IPS-11a (cell line): Measurements from ENCODE around the gene ME1.

ENCODE experiments used
- H3K4me3 ChIP-seq: one replicate; pipeline ENCODE4 v1.5.1; 2013; ENCODE audit warnings: low read depth, low read length, control low read depth

The ME1 gene

GRCh38 chr6:83192871-83193746 is 237.7 kb downstream of the ME1 start, which contains the start of the genes PGM3 and RWDD2A:
Gene PGM3, minus strand, starts transcription at chr6:83193265. Its CDS starts 2,253 bp downstream, at chr6:83191012.
Gene RWDD2A, plus strand, starts transcription at chr6:83193357. Its CDS starts 1,095 bp downstream, at chr6:83194452.
- H3K4me3 ChIP-seq, result peak within 1 kb of the TSS; percentile 81

GRCh38 chr6:83192456-83192855 is 238.4 kb downstream of the ME1 start:
- peak overlapping the region; percentile 81 for H3K4me3 ChIP-seq

GRCh38 chr6:83191974-83192373 is 238.9 kb downstream of the ME1 start:
- peak overlapping the region; percentile 81 for H3K4me3 ChIP-seq

GRCh38 chr6:83190626-83191025 is 240.2 kb downstream of the ME1 start:
- H3K4me3 ChIP-seq, result no peak overlapping the region

GRCh38 chr6:83188501-83188900 is 242.3 kb downstream of the ME1 start:
- no peak overlapping the region for H3K4me3 ChIP-seq

- H3K4me3 ChIP-seq, result no peak overlapping the region
These were observed 245.8 kb downstream of the ME1 start for GRCh38 chr6:83185096-83185495.

GRCh38 chr6:83183082-83183828 is 247.6 kb downstream of the ME1 start:
- H3K4me3 ChIP-seq, result no peak overlapping the region

- H3K4me3 ChIP-seq, result no peak overlapping the region
These were observed 248.7 kb downstream of the ME1 start for GRCh38 chr6:83182114-83182513.

GRCh38 chr6:83180426-83180950 is 250.4 kb downstream of the ME1 start:
- H3K4me3 ChIP-seq, result no peak overlapping the region

- H3K4me3 ChIP-seq, result no peak overlapping the region
These were observed 254.6 kb downstream of the ME1 start for GRCh38 chr6:83176246-83176645.

- no peak overlapping the region for H3K4me3 ChIP-seq
These were observed 261.3 kb downstream of the ME1 start for GRCh38 chr6:83169511-83169910.

- no peak overlapping the region for H3K4me3 ChIP-seq
These were observed 261.7 kb downstream of the ME1 start for GRCh38 chr6:83169106-83169505.

- H3K4me3 ChIP-seq, result no peak overlapping the region
These were observed 262.3 kb downstream of the ME1 start for GRCh38 chr6:83168556-83168955.

- no peak overlapping the region for H3K4me3 ChIP-seq
These were observed 263.0 kb downstream of the ME1 start for GRCh38 chr6:83167726-83168278.
